Activated T-helper 2 cell treated with anti-CD3 and anti-CD28 coated beads, Interferon-gamma antibody, Interleukin-2, Interleukin-4, amounts not matched to agents 10 μg/mL and 5 μg/mL and 100 μg/mL, durations not matched to agents 14 hours and 24 hours and 36 hours (primary cell): ENCODE data around the gene KAZN. TPM values are rescaled to one million over a fixed set of nuclear protein-coding genes. Genes with fewer than 3 reads are reported as not detected.

Source experiments
- DNase-seq: peaks from one replicate; pipeline ENCODE4 v3.0.0; 2021; ENCODE audit warnings: low spot score
- H3K27ac Mint-ChIP-seq: one replicate; pipeline ENCODE4 v1.8.0; 2021; ENCODE audit warnings: mixed read lengths
- H3K27me3 Mint-ChIP-seq: one replicate; pipeline ENCODE4 v1.8.0; 2021; ENCODE audit warnings: low read depth, mixed read lengths
- H3K36me3 Mint-ChIP-seq: one replicate; pipeline ENCODE4 v1.8.0; 2021; ENCODE audit warnings: low read depth, mixed read lengths
- H3K4me1 Mint-ChIP-seq: one replicate; pipeline ENCODE4 v1.8.0; 2021; ENCODE audit warnings: low read depth, mixed read lengths
- H3K4me3 Mint-ChIP-seq: one replicate; pipeline ENCODE4 v1.8.0; 2021; ENCODE audit warnings: low read depth, mild to moderate bottlenecking, moderate library complexity, mixed read lengths
- H3K9me3 Mint-ChIP-seq: one replicate; pipeline ENCODE4 v1.8.0; 2021; ENCODE audit warnings: mixed read lengths
- intact Hi-C: fragments of 100-400 bp; cut with micrococcal nuclease; formaldehyde crosslinking; loops from one replicate; pipeline ENCODE4 v1.15.1; 2023
- total RNA-seq: library from RNA; stranded (reverse); gene quantifications from 2 replicates; pipeline ENCODE4 v1.2.3, GENCODE V29; 2022

KAZN gene
- total RNA-seq, 1 donor from 2014 or later = 0.68 TPM

GRCh38 chr1:14862114-14862771, 263.8 kb downstream of the KAZN start:
- H3K27ac Mint-ChIP-seq = no peak overlapping the region
- H3K27me3 Mint-ChIP-seq = no peaks in the 10 kb centered on the region
- no peaks in the 10 kb centered on the region for H3K36me3 Mint-ChIP-seq
- H3K4me3 Mint-ChIP-seq = no peak overlapping the region
- no peaks in the 10 kb centered on the region for H3K4me1 Mint-ChIP-seq
- no peak for DNase-seq
- intact Hi-C loops = no loop called here
- H3K9me3 Mint-ChIP-seq = no peaks in the 10 kb centered on the region

GRCh38 chr1:14865106-14865505, 266.6 kb downstream of the KAZN start:
- Mint-ChIP-seq H3K27me3 (peaks cover 1% of the 10 kb centered on the region), H3K9me3 (no peaks in the 10 kb centered on the region), H3K4me3 (no peak overlapping the region), H3K36me3 (no peaks in the 10 kb centered on the region), H3K27ac (no peak overlapping the region), H3K4me1 (no peaks in the 10 kb centered on the region)
- no peak for DNase-seq
- intact Hi-C loops = no loop called here

- peaks cover 1% of the 10 kb centered on the region for H3K27me3 Mint-ChIP-seq
- no peaks in the 10 kb centered on the region for H3K36me3 Mint-ChIP-seq
- intact Hi-C loops = no loop called here
- no peaks in the 10 kb centered on the region for H3K9me3 Mint-ChIP-seq
- H3K27ac Mint-ChIP-seq = no peak overlapping the region
- DNase-seq = no peak
- H3K4me1 Mint-ChIP-seq = no peaks in the 10 kb centered on the region
- H3K4me3 Mint-ChIP-seq = no peak overlapping the region
Measured at GRCh38 chr1:14866911-14867612, 268.6 kb downstream of the KAZN start.

- no peak overlapping the region for H3K4me3 Mint-ChIP-seq
- no peaks in the 10 kb centered on the region for H3K9me3 Mint-ChIP-seq
Measured at GRCh38 chr1:14869187-14869586, 270.7 kb downstream of the KAZN start.

GRCh38 chr1:14871218-14871970, 272.9 kb downstream of the KAZN start:
- H3K27ac Mint-ChIP-seq = no peak overlapping the region
- no peaks in the 10 kb centered on the region for H3K9me3 Mint-ChIP-seq
- no peak for DNase-seq
- no peaks in the 10 kb centered on the region for H3K36me3 Mint-ChIP-seq
- peaks cover 1% of the 10 kb centered on the region for H3K27me3 Mint-ChIP-seq
- intact Hi-C loops = no loop called here
- H3K4me1 Mint-ChIP-seq = no peaks in the 10 kb centered on the region
- no peak overlapping the region for H3K4me3 Mint-ChIP-seq

More at GRCh38 chr1:14869187-14869586, 270.7 kb downstream of the KAZN start:
- DNase-seq = no peak
- Mint-ChIP-seq H3K27me3 (peaks cover 1% of the 10 kb centered on the region), H3K36me3 (no peaks in the 10 kb centered on the region), H3K27ac (no peak overlapping the region), H3K4me1 (no peaks in the 10 kb centered on the region)
- intact Hi-C loops = no loop called here

GRCh38 chr1:14872762-14873161, 274.3 kb downstream of the KAZN start:
- no peaks in the 10 kb centered on the region for H3K4me1 Mint-ChIP-seq
- no peak overlapping the region for H3K4me3 Mint-ChIP-seq
- H3K9me3 Mint-ChIP-seq = no peaks in the 10 kb centered on the region
- H3K36me3 Mint-ChIP-seq = no peaks in the 10 kb centered on the region
- DNase-seq = no peak
- H3K27ac Mint-ChIP-seq = no peak overlapping the region
- peaks cover 1% of the 10 kb centered on the region for H3K27me3 Mint-ChIP-seq
- intact Hi-C loops = no loop called here

- H3K9me3 Mint-ChIP-seq = no peaks in the 10 kb centered on the region
- intact Hi-C loops = no loop called here
- DNase-seq = no peak
- no peaks in the 10 kb centered on the region for H3K36me3 Mint-ChIP-seq
- peaks cover 1% of the 10 kb centered on the region for H3K27me3 Mint-ChIP-seq
- H3K4me3 Mint-ChIP-seq = no peak overlapping the region
- H3K4me1 Mint-ChIP-seq = no peaks in the 10 kb centered on the region
- no peak overlapping the region for H3K27ac Mint-ChIP-seq
Measured at GRCh38 chr1:14873677-14874076, 275.2 kb downstream of the KAZN start.

- Mint-ChIP-seq H3K4me1 (no peaks in the 10 kb centered on the region), H3K36me3 (no peaks in the 10 kb centered on the region), H3K9me3 (no peaks in the 10 kb centered on the region), H3K4me3 (no peak overlapping the region), H3K27ac (no peak overlapping the region), H3K27me3 (no peaks in the 10 kb centered on the region)
- DNase-seq = no peak
- intact Hi-C loops = no loop called here
Measured at GRCh38 chr1:14875524-14876509, 277.3 kb downstream of the KAZN start.

- Mint-ChIP-seq H3K4me3 (no peak overlapping the region), H3K27ac (no peak overlapping the region), H3K4me1 (no peaks in the 10 kb centered on the region), H3K27me3 (no peaks in the 10 kb centered on the region), H3K9me3 (no peaks in the 10 kb centered on the region), H3K36me3 (no peaks in the 10 kb centered on the region)
- intact Hi-C loops = no loop called here
- DNase-seq = no peak
Measured at GRCh38 chr1:14876747-14877146, 278.3 kb downstream of the KAZN start.

GRCh38 chr1:14877224-14877623, 278.7 kb downstream of the KAZN start:
- Mint-ChIP-seq H3K4me3 (no peak overlapping the region), H3K36me3 (no peaks in the 10 kb centered on the region), H3K27me3 (no peaks in the 10 kb centered on the region), H3K27ac (no peak overlapping the region), H3K4me1 (no peaks in the 10 kb centered on the region), H3K9me3 (no peaks in the 10 kb centered on the region)
- intact Hi-C loops = no loop called here
- DNase-seq = no peak

- no peak for DNase-seq
- no peak overlapping the region for H3K4me3 Mint-ChIP-seq
- intact Hi-C loops = no loop called here
- no peaks in the 10 kb centered on the region for H3K9me3 Mint-ChIP-seq
- H3K36me3 Mint-ChIP-seq = no peaks in the 10 kb centered on the region
- H3K27me3 Mint-ChIP-seq = no peaks in the 10 kb centered on the region
- no peaks in the 10 kb centered on the region for H3K4me1 Mint-ChIP-seq
- H3K27ac Mint-ChIP-seq = no peak overlapping the region
Measured at GRCh38 chr1:14878124-14878523, 279.6 kb downstream of the KAZN start.

- intact Hi-C loops = no loop called here
- Mint-ChIP-seq H3K4me1 (no peaks in the 10 kb centered on the region), H3K9me3 (no peaks in the 10 kb centered on the region), H3K27me3 (no peaks in the 10 kb centered on the region), H3K27ac (no peak overlapping the region), H3K4me3 (no peak overlapping the region), H3K36me3 (no peaks in the 10 kb centered on the region)
- DNase-seq = no peak
Measured at GRCh38 chr1:14878951-14879350, 280.5 kb downstream of the KAZN start.
